Lower leg skin (tissue), 4 donors: Measurements from ENCODE around the gene CLASRP. TPM values are rescaled to one million over a fixed set of nuclear protein-coding genes. Genes with fewer than 3 reads are reported as not detected.

ENCODE experiments used
- total RNA-seq, 4 donors: library from RNA; depleted of rRNA; stranded (reverse); fragments of >200 nt; gene quantifications; one replicate each; pipeline ENCODE4 v1.1.0, GENCODE V29; 2016

Gene CLASRP
- total RNA-seq, 4 donors from 2014 or later, result 59.9 to 207 (median 128) TPM

Other genes starting within 250 kb of the CLASRP start
- gene BCAM, start 229.9 kb upstream of the CLASRP start, total RNA-seq, result 10 to 100 TPM; 32.3 to 73.5 (median 58.0) TPM
- 10 to 100 TPM; 75.2 to 91.1 (median 82.4) TPM for gene NECTIN2, start 192.7 kb upstream of the CLASRP start, total RNA-seq
- gene TOMM40, start 147.8 kb upstream of the CLASRP start, total RNA-seq, result 10 to 100 TPM; 32.5 to 52.3 (median 46.4) TPM
- 100 to 1,000 TPM; 511 to 997 (median 747) TPM for gene APOE, start 133.2 kb upstream of the CLASRP start, total RNA-seq
- gene APOC1, start 124.4 kb upstream of the CLASRP start, total RNA-seq, result 10 to 100 TPM; 17.1 to 35.5 (median 28.8) TPM
- gene APOC4, start 96.8 kb upstream of the CLASRP start, total RNA-seq, result not detected
- 1 to 10 TPM; 1.6 to 4.3 (median 2.8) TPM for gene APOC2, start 93.0 kb upstream of the CLASRP start, total RNA-seq
- gene CLPTM1, start 83.7 kb upstream of the CLASRP start, total RNA-seq, result 100 to 1,000 TPM in 1 of 4 donors, 10 to 100 TPM in 3; 78.5 to 103 (median 94.2) TPM
- 10 to 100 TPM in 3 of 4 donors, 1 to 10 TPM in 1; 8.1 to 15.1 (median 11.7) TPM for gene RELB, start 37.6 kb upstream of the CLASRP start, total RNA-seq
- 1 to 10 TPM; 2.4 to 7.8 (median 4.8) TPM for gene ZNF296, start 37.4 kb downstream of the CLASRP start, total RNA-seq
- gene GEMIN7, start 40.2 kb downstream of the CLASRP start, total RNA-seq, result 10 to 100 TPM; 11.8 to 24.9 (median 21.5) TPM
- gene PPP1R37, start 54.1 kb downstream of the CLASRP start, total RNA-seq, result 10 to 100 TPM; 37.4 to 55.2 (median 52.1) TPM
- gene NKPD1, start 121.9 kb downstream of the CLASRP start, total RNA-seq, result 100 to 1,000 TPM in 1 of 4 donors, 10 to 100 TPM in 3; 42.0 to 100 (median 51.4) TPM
- gene TRAPPC6A, start 139.2 kb downstream of the CLASRP start, total RNA-seq, result 10 to 100 TPM; 36.0 to 52.3 (median 47.9) TPM
- 10 to 100 TPM; 26.6 to 65.1 (median 31.4) TPM for gene BLOC1S3, start 139.7 kb downstream of the CLASRP start, total RNA-seq
- 1 to 10 TPM; 1.2 to 4.5 (median 1.6) TPM for gene EXOC3L2, start 206.4 kb downstream of the CLASRP start, total RNA-seq
- 10 to 100 TPM; 28.4 to 42.8 (median 35.3) TPM for gene MARK4, start 212.2 kb downstream of the CLASRP start, total RNA-seq